SK-N-DZ (cell line): ENCODE data around the gene WDR3.

ENCODE experiments used
- DNase-seq: peaks from one replicate; pipeline ENCODE4 v3.0.0-alpha.2; 2015; ENCODE audit warnings: low spot score

The WDR3 gene

GRCh38 chr1:117952386-117952785 lies 22.8 kb downstream of the WDR3 start:
- no peak for DNase-seq

- no peak for DNase-seq
These were observed 29.8 kb downstream of the WDR3 start for GRCh38 chr1:117959364-117959763.

GRCh38 chr1:117964290-117965038 lies 34.9 kb downstream of the WDR3 start:
- DNase-seq, result no peak

GRCh38 chr1:117967477-117967876 lies 37.9 kb downstream of the WDR3 start:
- no peak for DNase-seq

GRCh38 chr1:117967881-117968280 lies 38.3 kb downstream of the WDR3 start:
- no peak for DNase-seq

- no peak for DNase-seq
These were observed 40.7 kb downstream of the WDR3 start for GRCh38 chr1:117970252-117970651.

GRCh38 chr1:117971777-117972176 lies 42.2 kb downstream of the WDR3 start:
- no peak for DNase-seq

GRCh38 chr1:117976381-117976780 lies 46.8 kb downstream of the WDR3 start:
- DNase-seq, result no peak

- no peak for DNase-seq
These were observed 52.1 kb downstream of the WDR3 start for GRCh38 chr1:117981455-117982192.

GRCh38 chr1:117985239-117985638 lies 55.7 kb downstream of the WDR3 start:
- DNase-seq, result no peak

GRCh38 chr1:117985973-117986372 lies 56.4 kb downstream of the WDR3 start:
- no peak for DNase-seq

GRCh38 chr1:118004312-118004711 lies 74.8 kb downstream of the WDR3 start:
- DNase-seq, result no peak

- no peak for DNase-seq
These were observed 77.9 kb downstream of the WDR3 start for GRCh38 chr1:118007391-118007790.

- no peak for DNase-seq
These were observed 78.5 kb downstream of the WDR3 start for GRCh38 chr1:118008011-118008410.

- DNase-seq, result no peak
These were observed 83.1 kb downstream of the WDR3 start for GRCh38 chr1:118012515-118013124.

GRCh38 chr1:118013336-118013735 lies 83.8 kb downstream of the WDR3 start:
- no peak for DNase-seq

- no peak for DNase-seq
These were observed 84.4 kb downstream of the WDR3 start for GRCh38 chr1:118013938-118014337.
